NB4 (cell line): ENCODE measurements around the gene ESRRG.

ENCODE experiments used
- POLR2A ChIP-seq: IDR thresholded peaks from 2 replicates; pipeline ENCODE4 v1.6.1; 2011; ENCODE audit warnings: mild to moderate bottlenecking; ENCODE audit not compliant: insufficient read length; ENCODE audit errors: extremely low read depth
- TF ChIP-seq, protein P1 (sequence below): IDR thresholded peaks from one replicate; pipeline ENCODE4 v1.5.1; 2012; ENCODE audit warnings: low read depth, low read length
- TF ChIP-seq, protein P2 (sequence below): IDR thresholded peaks from 2 replicates; pipeline ENCODE4 v1.6.1; 2011; ENCODE audit warnings: low read depth, low read length

DNA sequence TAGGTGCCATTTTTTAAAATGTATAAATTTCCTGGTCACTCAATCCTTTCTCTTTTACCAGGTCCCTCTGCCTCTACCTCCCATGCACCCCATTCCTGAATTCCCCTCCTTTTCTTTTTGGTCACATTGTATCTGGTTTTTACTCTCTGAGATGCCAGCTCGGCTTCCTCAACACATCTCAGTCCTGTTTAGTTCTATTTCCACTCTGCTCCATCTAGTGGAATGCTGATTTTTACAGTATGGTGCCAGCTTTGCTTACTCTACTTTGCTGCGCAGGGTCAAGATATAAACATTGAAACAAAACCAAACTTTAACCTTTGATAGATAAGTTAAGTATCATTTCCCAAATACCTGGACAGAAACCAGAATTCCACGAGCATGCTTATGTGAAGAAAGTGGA lies 96.0 kb downstream of the ESRRG start:
- TF ChIP-seq, protein P1, sequence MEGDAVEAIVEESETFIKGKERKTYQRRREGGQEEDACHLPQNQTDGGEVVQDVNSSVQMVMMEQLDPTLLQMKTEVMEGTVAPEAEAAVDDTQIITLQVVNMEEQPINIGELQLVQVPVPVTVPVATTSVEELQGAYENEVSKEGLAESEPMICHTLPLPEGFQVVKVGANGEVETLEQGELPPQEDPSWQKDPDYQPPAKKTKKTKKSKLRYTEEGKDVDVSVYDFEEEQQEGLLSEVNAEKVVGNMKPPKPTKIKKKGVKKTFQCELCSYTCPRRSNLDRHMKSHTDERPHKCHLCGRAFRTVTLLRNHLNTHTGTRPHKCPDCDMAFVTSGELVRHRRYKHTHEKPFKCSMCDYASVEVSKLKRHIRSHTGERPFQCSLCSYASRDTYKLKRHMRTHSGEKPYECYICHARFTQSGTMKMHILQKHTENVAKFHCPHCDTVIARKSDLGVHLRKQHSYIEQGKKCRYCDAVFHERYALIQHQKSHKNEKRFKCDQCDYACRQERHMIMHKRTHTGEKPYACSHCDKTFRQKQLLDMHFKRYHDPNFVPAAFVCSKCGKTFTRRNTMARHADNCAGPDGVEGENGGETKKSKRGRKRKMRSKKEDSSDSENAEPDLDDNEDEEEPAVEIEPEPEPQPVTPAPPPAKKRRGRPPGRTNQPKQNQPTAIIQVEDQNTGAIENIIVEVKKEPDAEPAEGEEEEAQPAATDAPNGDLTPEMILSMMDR, result no peak
- no peak for TF ChIP-seq POLR2A
- TF ChIP-seq, protein P2, sequence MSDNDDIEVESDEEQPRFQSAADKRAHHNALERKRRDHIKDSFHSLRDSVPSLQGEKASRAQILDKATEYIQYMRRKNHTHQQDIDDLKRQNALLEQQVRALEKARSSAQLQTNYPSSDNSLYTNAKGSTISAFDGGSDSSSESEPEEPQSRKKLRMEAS, result no peak
